Skin epidermis (tissue), 12 donors: ENCODE results near the gene CD82.
"Not testable (repeated sequence)": the region's sequence is repeated elsewhere in the genome, so short reads cannot be mapped to it uniquely, and the experiment has no call there.

Source experiments
- H3K27ac ChIP-seq, 21 experiments: fragments of 200-600 bp; sonication (generic) in 11 of 21; one replicate each; pipeline ENCODE4 v1.5.0; 2020; ENCODE audit warnings: mild to moderate bottlenecking in 3 of 21, inconsistent platforms in 2 of 21, moderate library complexity in 2 of 21
- H3K4me3 ChIP-seq, 7 experiments: fragments of 200-600 bp; sonication (generic) in 2 of 7; one replicate each; pipeline ENCODE4 v1.5.0; 2020; ENCODE audit warnings: inconsistent platforms in 2 of 7, mild to moderate bottlenecking in 2 of 7, moderate library complexity in 1 of 7

Gene CD82

GRCh38 chr11:44532809-44533208, 32.7 kb upstream of the CD82 start:
- H3K27ac ChIP-seq, result no peak overlapping the region
- no peak overlapping the region for H3K4me3 ChIP-seq

- no peak overlapping the region for H3K27ac ChIP-seq
- no peak overlapping the region for H3K4me3 ChIP-seq
These were observed 31.3 kb upstream of the CD82 start for GRCh38 chr11:44533921-44534711.

- no peak overlapping the region for H3K4me3 ChIP-seq
- no peak overlapping the region for H3K27ac ChIP-seq
These were observed 30.1 kb upstream of the CD82 start for GRCh38 chr11:44535191-44535980.

- H3K4me3 ChIP-seq, result no peak overlapping the region
- H3K27ac ChIP-seq, result no peak overlapping the region
These were observed 28.5 kb upstream of the CD82 start for GRCh38 chr11:44536788-44537516.

- H3K4me3 ChIP-seq, result no peak overlapping the region
- no peak overlapping the region for H3K27ac ChIP-seq
These were observed 27.8 kb upstream of the CD82 start for GRCh38 chr11:44537679-44538078.

GRCh38 chr11:44538375-44539054, 26.9 kb upstream of the CD82 start:
- H3K4me3 ChIP-seq, result no peak overlapping the region
- H3K27ac ChIP-seq, result no peak overlapping the region

- no peak overlapping the region for H3K4me3 ChIP-seq
- H3K27ac ChIP-seq, result no peak overlapping the region
These were observed 25.5 kb upstream of the CD82 start for GRCh38 chr11:44539971-44540370.

GRCh38 chr11:44540667-44541066, 24.8 kb upstream of the CD82 start:
- no peak overlapping the region for H3K4me3 ChIP-seq
- H3K27ac ChIP-seq, result no peak overlapping the region

GRCh38 chr11:44542372-44542771, 23.1 kb upstream of the CD82 start:
- H3K4me3 ChIP-seq, result no peak overlapping the region

GRCh38 chr11:44546984-44547383, 18.5 kb upstream of the CD82 start:
- not testable (repeated sequence) for H3K27ac ChIP-seq, H3K4me3 ChIP-seq

More at GRCh38 chr11:44542372-44542771, 23.1 kb upstream of the CD82 start:
- H3K27ac ChIP-seq, result no peak overlapping the region

GRCh38 chr11:44547534-44547933, 17.9 kb upstream of the CD82 start:
- not testable (repeated sequence) for H3K27ac ChIP-seq, H3K4me3 ChIP-seq

- H3K27ac ChIP-seq, result no peak overlapping the region
- H3K4me3 ChIP-seq, result no peak overlapping the region
These were observed 17.3 kb upstream of the CD82 start for GRCh38 chr11:44548032-44548695.

- not testable (repeated sequence) for H3K4me3 ChIP-seq, H3K27ac ChIP-seq
These were observed 16.3 kb upstream of the CD82 start for GRCh38 chr11:44548961-44549749.

- no peak overlapping the region for H3K4me3 ChIP-seq
These were observed 15.3 kb upstream of the CD82 start for GRCh38 chr11:44550123-44550522.

GRCh38 chr11:44551456-44552139, 13.9 kb upstream of the CD82 start:
- H3K4me3 ChIP-seq, result no peak overlapping the region
- H3K27ac ChIP-seq, result no peak overlapping the region

More at GRCh38 chr11:44550123-44550522, 15.3 kb upstream of the CD82 start:
- no peak overlapping the region for H3K27ac ChIP-seq

GRCh38 chr11:44555031-44555800, 10.2 kb upstream of the CD82 start:
- no peak overlapping the region for H3K27ac ChIP-seq
- no peak overlapping the region for H3K4me3 ChIP-seq

GRCh38 chr11:44556735-44557409, 8.6 kb upstream of the CD82 start:
- no peak overlapping the region for H3K4me3 ChIP-seq
- H3K27ac ChIP-seq, result peak overlapping the region in 2 of 21 experiments; percentile 12 to 35
